ENCODE data around the gene ZNF787. TPM values are rescaled to one million over a fixed set of nuclear protein-coding genes. Genes with fewer than 3 reads are reported as not detected.
A peak's percentile ranks its signal among the peaks of the same experiment; 100 is the strongest.

Gene ZNF787
- total RNA-seq, 2 experiments from 2014 or later = 30.0 to 31.1 TPM

DNA sequence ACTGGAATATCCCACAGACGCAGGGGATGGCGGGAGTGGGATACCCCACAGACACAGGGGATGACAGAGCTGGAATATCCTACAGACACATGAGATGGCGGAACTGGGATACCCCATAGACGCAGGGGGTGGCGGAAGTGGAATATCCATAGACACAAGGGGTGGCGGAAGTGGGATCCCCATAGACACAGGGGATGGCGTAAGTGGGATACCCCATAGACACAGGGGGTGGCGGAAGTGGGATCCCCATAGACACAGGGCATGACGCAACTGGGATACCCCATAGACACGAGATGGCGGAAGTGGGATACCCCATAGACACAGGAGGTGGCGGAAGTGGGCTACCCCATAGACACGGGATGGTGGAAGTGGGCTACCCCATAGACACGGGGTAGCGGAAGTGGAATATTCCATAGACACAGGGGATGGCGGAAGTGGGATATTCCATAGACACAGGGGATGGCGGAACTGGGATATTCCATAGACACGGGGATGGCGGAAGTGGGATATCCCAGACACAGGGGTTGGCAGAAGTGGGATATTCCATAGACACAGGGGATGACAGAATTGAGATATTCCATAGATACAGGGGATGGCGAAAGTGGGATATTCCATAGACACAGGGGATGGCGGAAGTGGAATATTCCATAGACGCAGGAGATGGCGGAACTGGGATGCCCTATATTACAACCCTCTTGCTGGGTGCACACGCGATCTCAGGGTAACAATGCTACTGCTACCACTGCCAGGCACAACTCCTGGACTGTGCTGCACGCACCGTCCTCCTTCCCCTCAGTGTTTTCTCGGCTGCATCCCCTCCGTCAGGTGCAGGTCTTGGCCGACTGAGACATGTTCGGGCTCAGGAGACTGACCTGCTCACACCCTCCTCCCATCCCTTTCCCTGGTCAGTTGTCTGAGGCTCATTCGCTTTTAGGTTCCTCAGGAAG, 28.1 kb downstream of the ZNF787 start:
- no peak overlapping the region for H3K27ac Mint-ChIP-seq
- H3K9me3 Mint-ChIP-seq = peaks cover 15% of the 10 kb centered on the region
- peaks cover 16% of the 10 kb centered on the region for H3K4me1 Mint-ChIP-seq
- ChIA-PET POLR2A (no interaction called here), CTCF (no interaction called here)
- peaks cover 59% of the 10 kb centered on the region for H3K36me3 Mint-ChIP-seq (ENCODE audit: low read depth)
- no peak overlapping the region for H3K4me3 Mint-ChIP-seq
- no peak for DNase-seq
- H3K27me3 Mint-ChIP-seq = no peaks in the 10 kb centered on the region

DNA sequence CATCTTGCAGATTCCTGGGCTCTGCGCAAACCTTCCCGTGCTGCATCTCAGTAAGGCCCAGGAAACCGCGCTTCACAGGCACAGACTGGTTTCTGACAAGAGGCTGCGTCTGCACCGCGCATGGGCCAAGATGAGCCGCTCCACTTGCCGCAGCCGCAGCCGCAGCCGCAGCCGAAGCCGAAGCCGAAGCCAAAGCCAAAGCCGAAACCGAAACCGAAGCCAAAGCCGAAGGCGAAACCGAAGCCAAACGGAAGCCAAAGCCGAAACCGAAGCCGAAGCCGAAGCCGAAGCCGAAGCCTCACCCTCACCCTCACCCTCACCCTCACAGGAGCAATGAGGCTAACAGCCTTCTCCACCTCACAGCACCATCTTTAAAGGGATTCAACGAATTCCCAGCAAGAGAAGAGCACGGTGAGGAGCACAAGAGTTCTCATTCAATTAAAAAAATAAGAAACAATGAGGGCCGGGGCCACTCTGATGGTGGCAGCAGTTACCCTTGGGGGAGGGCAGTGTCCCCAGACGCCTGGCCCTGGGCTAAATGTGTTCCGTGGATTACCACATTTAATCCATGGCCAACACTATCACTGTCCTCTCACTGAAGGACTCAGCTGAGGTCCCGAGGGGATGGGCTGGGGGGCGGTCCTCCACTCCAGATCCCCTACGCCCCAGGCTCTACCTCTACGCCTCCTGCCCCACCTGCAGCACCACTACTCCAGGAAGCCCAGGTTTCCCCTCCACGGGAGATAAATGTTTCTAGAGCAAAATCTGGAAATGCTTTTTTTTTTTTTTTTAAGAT, 29.1 kb downstream of the ZNF787 start:
- Mint-ChIP-seq H3K4me3 (peak overlapping the region; percentile 50), H3K27me3 (no peaks in the 10 kb centered on the region), H3K4me1 (peaks cover 16% of the 10 kb centered on the region), H3K27ac (peak overlapping the region; percentile 67), H3K36me3 (ENCODE audit: low read depth) (peaks cover 56% of the 10 kb centered on the region), H3K9me3 (peaks cover 15% of the 10 kb centered on the region)
- POLR2A ChIA-PET = no interaction called here
- DNase-seq = peak; percentile 34
- CTCF ChIA-PET = interaction anchor here (0.7 to 1.0 kb wide), 3 partner anchors 13 to 16 kb away, joined by 3 read pairs; no protein-coding TSS in a partner anchor

DNA sequence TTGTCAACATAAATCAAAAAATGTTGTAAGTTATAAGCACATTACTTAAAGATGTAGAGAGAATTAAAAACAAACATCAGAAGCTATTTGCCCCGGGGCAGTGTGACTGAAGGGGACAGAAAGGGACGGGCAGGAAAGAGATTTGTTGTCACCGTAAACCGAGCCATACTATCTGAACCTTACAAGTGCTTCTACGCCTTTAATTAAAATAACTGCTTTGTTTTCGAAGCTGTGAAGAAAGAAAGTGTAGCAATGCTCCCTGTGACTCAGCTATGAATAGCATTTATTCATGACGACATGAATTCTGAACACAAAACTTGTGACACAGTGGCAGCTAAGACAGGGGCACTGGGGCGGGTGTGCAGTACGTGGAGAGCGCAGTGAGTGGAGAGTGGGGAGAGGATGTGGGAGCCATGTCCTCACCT, 30.0 kb downstream of the ZNF787 start:
- no peak overlapping the region for H3K4me3 Mint-ChIP-seq
- no peak for DNase-seq
- H3K36me3 Mint-ChIP-seq (ENCODE audit: low read depth) = peaks cover 57% of the 10 kb centered on the region
- peaks cover 16% of the 10 kb centered on the region for H3K4me1 Mint-ChIP-seq
- ChIA-PET POLR2A (no interaction called here), CTCF (interaction anchor here (0.7 to 1.0 kb wide), 3 partner anchors 12 to 15 kb away, joined by 3 read pairs; no protein-coding TSS in a partner anchor)
- no peak overlapping the region for H3K27ac Mint-ChIP-seq
- H3K9me3 Mint-ChIP-seq = peaks cover 15% of the 10 kb centered on the region
- no peaks in the 10 kb centered on the region for H3K27me3 Mint-ChIP-seq

DNA sequence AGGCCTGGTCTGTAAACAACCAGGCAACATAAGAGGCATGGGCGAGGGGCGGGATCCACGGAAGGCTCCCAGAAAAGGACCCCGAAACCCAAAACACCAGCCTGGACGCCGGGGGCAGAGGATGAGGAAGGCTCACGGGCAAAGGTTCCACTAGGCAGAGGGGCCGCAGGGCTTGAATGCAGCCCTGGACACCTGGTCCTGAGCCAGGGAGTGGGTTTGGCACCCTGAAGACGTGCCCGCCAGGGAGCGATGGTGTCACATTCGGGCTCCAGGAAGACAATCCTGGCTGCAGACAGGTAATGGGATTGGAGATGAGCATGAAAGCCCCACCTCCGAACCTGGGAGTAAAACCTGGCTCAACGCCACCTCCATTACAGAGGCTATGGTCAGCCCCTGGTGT, 31.8 kb downstream of the ZNF787 start:
- Mint-ChIP-seq H3K4me1 (peaks cover 16% of the 10 kb centered on the region), H3K27me3 (no peaks in the 10 kb centered on the region), H3K36me3 (ENCODE audit: low read depth) (peaks cover 43% of the 10 kb centered on the region), H3K9me3 (peaks cover 13% of the 10 kb centered on the region), H3K4me3 (no peak overlapping the region), H3K27ac (no peak overlapping the region)
- DNase-seq = no peak
- CTCF ChIA-PET = interaction anchor here (1.4 kb wide), 1 partner anchor 12 kb away, joined by 3 read pairs; no protein-coding TSS in a partner anchor
- POLR2A ChIA-PET = no interaction called here

DNA sequence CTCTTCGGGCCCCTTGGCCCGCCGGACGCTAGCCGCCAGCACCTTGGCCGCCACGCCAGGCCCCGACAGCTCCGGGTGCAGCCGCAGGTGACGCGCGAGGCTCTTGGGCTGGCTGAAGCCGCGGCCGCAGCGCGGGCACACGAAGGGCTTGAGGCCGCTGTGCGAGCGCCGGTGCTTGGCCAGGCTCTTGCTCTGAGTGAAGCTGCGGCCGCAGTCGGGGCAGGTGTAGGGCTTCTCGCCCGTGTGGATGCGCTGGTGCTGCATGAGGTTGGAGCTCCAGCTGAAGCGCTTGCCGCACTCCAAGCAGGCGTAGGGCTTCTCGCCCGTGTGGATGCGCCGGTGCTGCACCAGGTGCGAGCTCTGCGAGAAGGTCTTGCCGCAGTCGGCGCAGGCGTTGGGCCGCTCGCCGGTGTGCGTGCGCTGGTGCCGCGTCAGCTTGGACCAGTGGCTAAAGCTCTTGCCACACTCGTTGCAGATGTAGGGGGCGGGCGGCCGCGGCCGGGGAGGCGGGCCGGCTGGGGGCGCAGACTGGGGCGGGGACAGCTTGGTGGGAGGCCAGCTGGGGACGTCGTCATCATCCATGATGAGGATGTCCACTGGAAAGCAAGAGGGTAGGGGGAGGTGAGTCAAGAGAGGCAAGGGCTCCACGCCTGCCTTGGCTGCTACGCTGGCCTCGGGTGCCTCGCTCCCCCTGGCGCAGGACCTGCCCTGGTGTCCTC, 32.4 kb downstream of the ZNF787 start:
- Mint-ChIP-seq H3K27me3 (no peaks in the 10 kb centered on the region), H3K4me3 (no peak overlapping the region), H3K36me3 (ENCODE audit: low read depth) (peaks cover 38% of the 10 kb centered on the region), H3K4me1 (peaks cover 16% of the 10 kb centered on the region), H3K27ac (no peak overlapping the region), H3K9me3 (peaks cover 12% of the 10 kb centered on the region)
- no peak for DNase-seq
- ChIA-PET POLR2A (no interaction called here), CTCF (no interaction called here)

DNA sequence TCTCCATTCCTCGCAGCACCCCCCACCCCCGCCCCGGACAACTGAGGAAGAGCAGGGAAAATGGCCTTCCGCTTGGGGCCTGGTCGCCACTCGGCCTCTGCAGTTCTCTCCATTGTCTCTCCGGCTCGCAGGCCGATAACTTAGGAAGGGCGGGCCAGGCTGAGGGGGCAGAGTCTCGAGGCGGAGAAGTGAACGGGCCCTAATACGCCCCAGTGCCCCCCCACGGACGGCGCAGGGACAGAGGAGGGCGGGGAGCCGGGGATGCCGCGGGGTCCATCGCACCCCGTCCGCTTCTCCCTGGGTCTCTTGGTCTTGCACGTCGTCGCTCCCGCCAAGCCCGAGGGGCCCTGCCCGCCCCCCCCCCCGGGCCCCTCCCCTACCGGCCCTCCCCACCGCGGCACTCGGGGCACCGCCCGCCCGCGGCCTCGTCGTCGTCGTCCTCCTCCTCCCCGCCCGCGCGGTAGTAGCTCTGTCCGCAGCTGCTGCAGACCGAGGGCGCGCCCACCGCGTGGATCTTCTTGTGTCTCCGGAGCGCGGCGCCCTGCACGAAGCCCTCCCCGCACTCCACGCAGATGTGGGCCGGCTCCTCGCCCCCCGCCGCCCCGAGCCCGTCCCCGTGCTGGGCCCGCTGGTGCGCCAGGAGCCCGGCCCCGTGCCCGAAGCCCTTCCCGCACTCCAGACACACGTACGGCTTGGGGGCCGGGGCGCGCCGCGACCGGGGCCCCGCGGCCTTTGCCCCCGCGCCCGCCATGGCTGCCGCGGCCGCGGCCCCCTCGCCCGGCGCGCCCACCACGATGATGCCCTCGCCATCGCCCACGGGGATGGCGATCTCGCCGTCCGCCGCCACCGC, 33.2 kb downstream of the ZNF787 start:
- H3K4me3 Mint-ChIP-seq = no peak overlapping the region
- H3K27ac Mint-ChIP-seq = no peak overlapping the region
- CTCF ChIA-PET = no interaction called here
- DNase-seq = no peak
- H3K36me3 Mint-ChIP-seq (ENCODE audit: low read depth) = peaks cover 30% of the 10 kb centered on the region
- H3K9me3 Mint-ChIP-seq = peaks cover 4% of the 10 kb centered on the region
- POLR2A ChIA-PET = no interaction called here
- no peaks in the 10 kb centered on the region for H3K27me3 Mint-ChIP-seq
- H3K4me1 Mint-ChIP-seq = peaks cover 13% of the 10 kb centered on the region

DNA sequence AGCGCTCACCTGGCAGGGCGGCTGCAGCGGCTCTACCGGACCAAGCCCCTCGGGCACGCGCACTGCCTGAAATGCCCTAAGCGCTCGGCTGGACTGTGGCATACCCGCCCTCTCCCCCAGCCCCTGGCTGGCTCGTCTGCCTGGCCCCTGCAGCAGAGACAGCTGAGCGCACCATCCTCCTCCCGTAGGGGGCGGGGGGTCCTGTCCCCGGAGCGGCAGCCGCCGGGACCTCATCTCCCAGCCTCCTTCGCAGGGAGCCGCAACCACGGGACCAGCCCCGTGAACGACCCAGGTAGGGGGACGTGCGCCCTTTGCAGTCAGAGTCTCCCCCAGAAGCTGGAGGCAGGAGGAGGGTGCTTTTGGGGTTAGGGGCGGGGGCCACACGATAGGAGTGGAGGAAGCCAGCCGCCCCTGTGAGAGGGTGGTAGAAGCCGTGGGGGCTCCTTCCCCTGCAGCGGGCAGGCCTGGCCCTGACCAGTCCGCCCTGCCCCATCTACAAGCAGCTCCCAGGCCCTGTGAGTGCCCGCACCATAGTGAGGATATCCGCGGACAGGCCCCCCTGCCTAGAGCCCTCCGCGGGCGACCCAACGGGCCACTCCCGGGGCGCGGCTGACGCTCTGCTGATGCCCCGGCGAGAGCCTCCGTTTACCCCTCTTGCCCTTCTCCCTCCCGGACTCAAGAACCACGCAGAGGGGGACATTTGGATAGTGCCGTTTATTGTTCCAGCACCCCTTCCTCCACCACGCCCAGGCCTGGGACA, 34.2 kb downstream of the ZNF787 start:
- no peaks in the 10 kb centered on the region for H3K27me3 Mint-ChIP-seq
- DNase-seq = no peak
- H3K4me3 Mint-ChIP-seq = no peak overlapping the region
- H3K27ac Mint-ChIP-seq = no peak overlapping the region
- peaks cover 11% of the 10 kb centered on the region for H3K4me1 Mint-ChIP-seq
- H3K36me3 Mint-ChIP-seq (ENCODE audit: low read depth) = peaks cover 26% of the 10 kb centered on the region
- H3K9me3 Mint-ChIP-seq = no peaks in the 10 kb centered on the region
- ChIA-PET CTCF (no interaction called here), POLR2A (no interaction called here)

DNA sequence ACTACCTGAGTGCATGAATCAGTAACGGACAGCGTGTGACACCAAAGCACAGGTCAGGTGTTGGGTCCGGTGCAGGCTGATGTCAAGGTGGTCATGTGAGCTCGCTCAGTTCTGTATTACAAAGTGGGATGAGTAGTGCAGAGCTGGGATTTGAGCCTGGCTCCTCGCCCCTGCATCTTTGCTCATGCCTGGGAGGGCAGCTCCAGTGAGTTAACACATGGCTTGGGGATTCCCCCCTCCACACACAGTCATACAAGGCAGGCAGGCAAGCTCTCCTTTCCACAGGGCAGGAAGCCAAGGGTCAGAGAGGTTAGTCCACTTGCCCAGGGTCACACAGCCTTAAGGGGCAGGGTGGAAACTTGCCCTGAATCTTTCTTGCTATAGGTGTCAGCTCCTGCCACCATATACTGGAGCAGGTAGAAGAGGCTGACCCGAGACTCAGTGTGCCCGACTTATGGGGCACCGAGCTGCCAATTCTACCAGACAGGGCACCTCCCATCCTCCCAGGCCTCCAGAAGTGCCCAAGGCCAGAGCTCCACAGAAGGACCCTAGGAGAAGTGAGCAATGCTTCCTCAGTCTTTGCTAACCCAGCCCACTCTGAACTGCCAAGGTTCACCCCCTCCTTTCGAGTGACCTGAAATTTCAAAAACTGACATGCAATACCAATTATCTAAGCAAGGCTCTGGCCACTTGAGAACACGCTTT, 35.4 kb downstream of the ZNF787 start:
- Mint-ChIP-seq H3K4me1 (peaks cover 9% of the 10 kb centered on the region), H3K4me3 (no peak overlapping the region), H3K36me3 (ENCODE audit: low read depth) (peaks cover 16% of the 10 kb centered on the region), H3K9me3 (no peaks in the 10 kb centered on the region), H3K27ac (no peak overlapping the region), H3K27me3 (peaks cover 4% of the 10 kb centered on the region)
- DNase-seq = no peak
- CTCF ChIA-PET = interaction anchor here (1.1 to 1.3 kb wide), 2 partner anchors 19 to 20 kb away, joined by 3 to 6 read pairs; no protein-coding TSS in a partner anchor
- POLR2A ChIA-PET = no interaction called here

DNA sequence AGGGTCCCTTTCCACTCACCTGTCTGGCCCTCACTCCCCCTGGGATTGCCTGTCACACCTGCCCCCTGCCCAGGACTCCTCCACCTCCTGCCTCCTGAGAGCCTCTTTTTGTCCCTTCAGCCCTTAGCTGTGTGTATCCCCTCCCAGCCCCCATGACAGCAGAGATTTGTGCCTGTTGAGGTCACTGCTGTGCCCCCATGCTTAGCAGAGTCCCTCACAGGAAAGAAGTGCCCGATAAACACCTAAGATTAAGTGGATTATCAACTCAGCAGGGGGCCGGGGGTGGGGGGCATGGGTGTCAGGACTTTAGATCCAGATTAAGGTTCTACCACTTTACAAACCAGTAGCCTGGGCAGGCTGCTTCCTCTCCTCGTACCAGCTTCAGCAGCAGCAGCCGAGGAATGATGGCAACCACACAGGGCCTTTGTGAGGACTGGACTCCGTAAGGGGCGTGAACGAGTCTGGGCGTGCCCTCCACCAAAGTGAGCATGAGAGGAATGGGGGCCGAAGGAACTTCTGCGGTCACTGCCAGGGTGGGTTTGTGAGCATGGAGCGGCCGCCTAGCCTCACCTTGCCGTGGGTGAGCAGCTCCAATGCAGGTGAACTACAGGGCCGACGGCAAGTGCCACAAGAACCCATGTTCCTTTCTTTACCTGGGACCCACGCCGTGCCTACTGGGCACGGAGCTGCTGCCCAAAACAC, 36.1 kb downstream of the ZNF787 start:
- H3K9me3 Mint-ChIP-seq = no peaks in the 10 kb centered on the region
- ChIA-PET POLR2A (no interaction called here), CTCF (interaction anchor here (1.1 to 1.3 kb wide), 2 partner anchors 19 to 20 kb away, joined by 3 to 6 read pairs; no protein-coding TSS in a partner anchor)
- H3K36me3 Mint-ChIP-seq (ENCODE audit: low read depth) = peaks cover 11% of the 10 kb centered on the region
- no peak overlapping the region for H3K4me3 Mint-ChIP-seq
- peaks cover 4% of the 10 kb centered on the region for H3K27me3 Mint-ChIP-seq
- no peak for DNase-seq
- no peak overlapping the region for H3K27ac Mint-ChIP-seq
- peaks cover 10% of the 10 kb centered on the region for H3K4me1 Mint-ChIP-seq

DNA sequence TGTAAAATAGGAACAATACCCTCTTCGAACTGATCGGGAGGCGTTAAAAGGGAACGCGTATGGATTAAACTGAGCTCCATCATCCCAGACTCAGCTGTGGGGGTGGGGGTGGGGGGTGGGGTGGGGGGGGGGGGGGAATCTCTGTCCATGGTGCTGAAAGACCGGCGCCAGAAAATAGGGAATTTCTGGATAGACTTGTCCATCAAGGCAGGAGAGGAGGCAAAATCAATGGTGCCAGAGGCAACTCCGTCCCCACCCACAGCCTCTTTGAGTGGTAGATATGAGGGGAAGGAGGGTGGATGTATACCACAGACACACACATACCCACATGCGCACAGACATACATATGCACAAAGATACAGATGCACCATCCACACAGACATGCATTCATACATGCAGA, 37.4 kb downstream of the ZNF787 start:
- Mint-ChIP-seq H3K4me1 (peaks cover 10% of the 10 kb centered on the region), H3K27ac (no peak overlapping the region), H3K4me3 (no peak overlapping the region), H3K9me3 (no peaks in the 10 kb centered on the region), H3K27me3 (peaks cover 4% of the 10 kb centered on the region), H3K36me3 (ENCODE audit: low read depth) (peaks cover 4% of the 10 kb centered on the region)
- POLR2A ChIA-PET = no interaction called here
- DNase-seq = no peak
- CTCF ChIA-PET = no interaction called here

Measured in activated CD4-positive, alpha-beta memory T cell treated with anti-CD3 and anti-CD28 coated beads, Interleukin-2, amount 10 ng/mL, durations not matched to agents 7 days and 5 days (primary cell).